Measurements from ENCODE around the gene MYO5A. TPM values are rescaled to one million over a fixed set of nuclear protein-coding genes. Genes with fewer than 3 reads are reported as not detected.

The MYO5A gene
- total RNA-seq, 2 experiments from 2014 or later, result 31.8 to 42.0 TPM

DNA sequence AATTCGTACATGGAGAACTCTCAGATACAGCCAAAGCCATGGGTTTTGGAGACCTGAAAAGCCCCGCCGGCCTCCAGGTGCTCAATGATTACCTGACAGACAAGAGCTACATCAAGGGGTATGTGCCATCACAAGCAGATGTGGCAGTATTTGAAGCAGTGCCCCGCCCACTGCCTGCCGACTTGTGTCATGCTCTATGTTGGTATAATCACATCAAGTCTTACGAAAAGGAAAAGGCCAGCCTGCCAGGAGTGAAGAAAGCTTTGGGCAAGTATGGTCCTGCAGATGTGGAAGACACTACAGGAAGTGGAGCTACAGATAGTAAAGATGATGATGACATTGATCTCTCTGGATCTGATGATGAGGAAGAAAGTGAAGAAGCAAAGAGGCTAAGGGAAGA, 23.5 kb downstream of the MYO5A start:
- 0 out of 2 replicates have a peak, but pooled peaks cover 3% of the 10 kb centered on the region for H4K20me1 ChIP-seq (ENCODE audit: insufficient read depth, low read length)
- peak overlapping the region; percentile 97 for H3K4me2 ChIP-seq (ENCODE audit: low read length)
- H2AFZ ChIP-seq (ENCODE audit: low read length), result no peak overlapping the region; the same call in 1 of the 2 replicates
- H3K79me2 ChIP-seq (ENCODE audit: insufficient read depth, low read depth, low read length), result peaks cover 95% of the 10 kb centered on the region
- ChIA-PET CTCF (ENCODE audit: unreplicated experiment) (no interaction called here), POLR2A (interaction anchor here (0.7 to 2.3 kb wide), 9 partner anchors 9 to 172 kb away, joined by 3 to 9 read pairs (median 4); no protein-coding TSS in a partner anchor)
- H3K4me1 ChIP-seq (ENCODE audit: insufficient read depth, low read length, poor library complexity, severe bottlenecking), result peaks cover 79% of the 10 kb centered on the region
- peak overlapping the region; percentile 94 for H3K27ac ChIP-seq (ENCODE audit: low read depth, low read length, poor library complexity, severe bottlenecking)
- no peak for TF ChIP-seq EZH2phosphoT487 (IDR thresholded peaks at IDR 0.05; ENCODE audit: borderline replicate concordance, low read depth, low read length)
- TF ChIP-seq, protein P1, sequence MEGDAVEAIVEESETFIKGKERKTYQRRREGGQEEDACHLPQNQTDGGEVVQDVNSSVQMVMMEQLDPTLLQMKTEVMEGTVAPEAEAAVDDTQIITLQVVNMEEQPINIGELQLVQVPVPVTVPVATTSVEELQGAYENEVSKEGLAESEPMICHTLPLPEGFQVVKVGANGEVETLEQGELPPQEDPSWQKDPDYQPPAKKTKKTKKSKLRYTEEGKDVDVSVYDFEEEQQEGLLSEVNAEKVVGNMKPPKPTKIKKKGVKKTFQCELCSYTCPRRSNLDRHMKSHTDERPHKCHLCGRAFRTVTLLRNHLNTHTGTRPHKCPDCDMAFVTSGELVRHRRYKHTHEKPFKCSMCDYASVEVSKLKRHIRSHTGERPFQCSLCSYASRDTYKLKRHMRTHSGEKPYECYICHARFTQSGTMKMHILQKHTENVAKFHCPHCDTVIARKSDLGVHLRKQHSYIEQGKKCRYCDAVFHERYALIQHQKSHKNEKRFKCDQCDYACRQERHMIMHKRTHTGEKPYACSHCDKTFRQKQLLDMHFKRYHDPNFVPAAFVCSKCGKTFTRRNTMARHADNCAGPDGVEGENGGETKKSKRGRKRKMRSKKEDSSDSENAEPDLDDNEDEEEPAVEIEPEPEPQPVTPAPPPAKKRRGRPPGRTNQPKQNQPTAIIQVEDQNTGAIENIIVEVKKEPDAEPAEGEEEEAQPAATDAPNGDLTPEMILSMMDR (conservative IDR thresholded peaks at IDR 0.05; ENCODE audit: low read length), result no peak
- H3K36me3 ChIP-seq (ENCODE audit: insufficient read depth, low read length), result peaks cover 9% of the 10 kb centered on the region; the same call in 1 of the 2 replicates
- intact Hi-C loops (cut with micrococcal nuclease; ENCODE audit: unreplicated experiment), result loop anchor here (1.0 to 2.0 kb wide), 2 partner anchors 24 to 39 kb away; no protein-coding TSS in a partner anchor
- no TSS peak for BruUV-seq (replicated peaks)
- peak; percentile 60 for DNase-seq (ENCODE audit: low spot score)
- H3K9me2 ChIP-seq (ENCODE audit: insufficient read depth, low read length), result no peaks in the 10 kb centered on the region
- peak overlapping the region; percentile 17 for H3K4me3 ChIP-seq (ENCODE audit: low read depth, low read length, poor library complexity, severe bottlenecking)
- 0 out of 2 replicates have a peak, but pooled peaks cover 10% of the 10 kb centered on the region for H3K9me3 ChIP-seq (ENCODE audit: low read length)

DNA sequence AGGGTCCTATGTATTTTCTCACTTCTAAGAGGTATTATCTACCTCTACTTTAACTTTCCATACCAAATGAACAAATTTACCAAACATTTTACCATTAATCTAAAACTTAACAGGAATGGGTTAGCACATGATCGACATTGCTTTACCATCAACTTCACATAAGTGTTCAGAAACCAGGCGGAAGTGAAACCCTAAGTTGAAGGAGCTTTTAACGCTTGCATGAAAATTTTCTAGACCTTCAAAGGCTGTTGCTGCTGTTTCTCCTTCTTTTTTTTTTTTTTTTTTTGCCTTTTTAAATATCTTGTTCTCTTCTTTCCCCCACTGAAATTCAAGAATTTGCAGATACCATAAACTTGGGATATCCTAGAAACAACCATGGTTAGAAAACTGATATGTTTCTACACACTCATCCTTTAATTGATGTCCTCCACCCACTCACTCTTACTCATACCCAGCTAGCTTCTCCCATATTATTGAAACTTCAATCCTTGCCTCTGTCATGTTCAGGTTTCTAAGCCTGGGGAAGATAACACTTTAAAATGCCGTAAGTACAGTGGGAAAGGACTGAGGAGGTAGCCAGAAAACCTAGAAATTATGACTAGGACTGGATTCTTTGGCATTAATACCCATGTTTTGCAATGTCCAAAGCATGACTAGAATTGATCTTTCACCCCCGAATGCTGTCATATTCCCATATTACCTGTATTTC, 24.7 kb downstream of the MYO5A start:
- H3K36me3 ChIP-seq (ENCODE audit: insufficient read depth, low read length), result peaks cover 9% of the 10 kb centered on the region; the same call in 1 of the 2 replicates
- H3K27ac ChIP-seq (ENCODE audit: low read depth, low read length, poor library complexity, severe bottlenecking), result peak overlapping the region; percentile 94
- peak overlapping the region; percentile 74 for H2AFZ ChIP-seq (ENCODE audit: low read length)
- peak overlapping the region; percentile 97 for H3K4me2 ChIP-seq (ENCODE audit: low read length)
- TF ChIP-seq EZH2phosphoT487 (IDR thresholded peaks at IDR 0.05; ENCODE audit: borderline replicate concordance, low read depth, low read length), result no peak
- TF ChIP-seq, protein P1 (conservative IDR thresholded peaks at IDR 0.05; ENCODE audit: low read length), result no peak
- 0 out of 2 replicates have a peak, but pooled peaks cover 3% of the 10 kb centered on the region for H4K20me1 ChIP-seq (ENCODE audit: insufficient read depth, low read length)
- intact Hi-C loops (cut with micrococcal nuclease; ENCODE audit: unreplicated experiment), result loop anchor here (2.0 kb wide), 1 partner anchor 23 kb away; no protein-coding TSS in a partner anchor
- ChIA-PET CTCF (ENCODE audit: unreplicated experiment) (no interaction called here), POLR2A (interaction anchor here (0.6 to 2.3 kb wide), 16 partner anchors 8 to 269 kb away, joined by 3 to 11 read pairs (median 6); partner anchors contain the start of gene MYO5A)
- H3K4me1 ChIP-seq (ENCODE audit: insufficient read depth, low read length, poor library complexity, severe bottlenecking), result peaks cover 70% of the 10 kb centered on the region
- no peaks in the 10 kb centered on the region for H3K9me2 ChIP-seq (ENCODE audit: insufficient read depth, low read length)
- BruUV-seq (replicated peaks), result no TSS peak
- DNase-seq (ENCODE audit: low spot score), result peak; percentile 92
- 0 out of 2 replicates have a peak, but pooled peaks cover 10% of the 10 kb centered on the region for H3K9me3 ChIP-seq (ENCODE audit: low read length)
- H3K79me2 ChIP-seq (ENCODE audit: insufficient read depth, low read depth, low read length), result peaks cover 93% of the 10 kb centered on the region
- peak overlapping the region; percentile 55 for H3K4me3 ChIP-seq (ENCODE audit: low read depth, low read length, poor library complexity, severe bottlenecking)
